ENCODE measurements around the gene IDH3A.

IDH3A gene

GRCh38 chr15:78209646-78210348 is 60.6 kb downstream of the IDH3A start:
- in situ Hi-C loops (cut with MboI; ENCODE audit: low pct_unique_long_range_greater_than_20kb, low sequenced_read_pairs): no loop called here
- DNase-seq: no peak

GRCh38 chr15:78210349-78210717 is 61.2 kb downstream of the IDH3A start:
- DNase-seq: no peak
- in situ Hi-C loops (cut with MboI; ENCODE audit: low pct_unique_long_range_greater_than_20kb, low sequenced_read_pairs): no loop called here

DNA sequence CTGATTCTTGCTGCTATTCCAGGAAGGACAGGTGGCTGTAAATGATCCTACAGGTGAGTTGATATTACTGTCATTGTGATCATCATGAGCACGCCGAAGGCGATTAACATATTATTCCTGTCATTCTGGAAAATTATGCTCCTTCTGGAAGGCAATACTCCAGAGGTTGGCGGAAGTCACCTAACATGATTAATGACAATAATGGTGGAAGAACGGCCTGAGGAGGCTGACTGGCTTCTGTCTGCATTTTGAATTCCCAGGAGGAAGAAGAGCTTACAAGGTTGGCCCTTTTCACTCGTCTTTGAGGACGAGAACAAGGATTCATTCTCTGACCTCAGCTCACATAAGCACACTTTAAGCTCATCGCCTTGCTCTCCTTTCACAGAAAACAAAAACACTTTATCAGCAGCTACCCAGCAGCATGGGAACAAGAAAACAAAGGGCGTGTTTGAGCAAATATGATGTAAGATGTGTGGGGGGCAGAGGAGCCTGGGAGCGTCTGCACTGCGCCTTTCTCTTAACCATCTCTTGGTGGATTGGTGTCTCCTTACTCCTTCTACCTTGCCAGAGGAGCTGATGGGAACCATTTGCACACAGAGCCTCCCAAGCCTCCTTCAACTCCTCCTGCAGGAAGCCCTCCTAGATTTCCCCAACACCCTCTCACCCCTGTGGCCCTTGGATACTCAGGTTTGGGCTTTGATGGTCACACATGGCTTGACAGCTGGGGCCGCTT is 62.2 kb downstream of the IDH3A start:
- no peak for DNase-seq
- in situ Hi-C loops (cut with MboI; ENCODE audit: low pct_unique_long_range_greater_than_20kb, low sequenced_read_pairs): no loop called here

DNA sequence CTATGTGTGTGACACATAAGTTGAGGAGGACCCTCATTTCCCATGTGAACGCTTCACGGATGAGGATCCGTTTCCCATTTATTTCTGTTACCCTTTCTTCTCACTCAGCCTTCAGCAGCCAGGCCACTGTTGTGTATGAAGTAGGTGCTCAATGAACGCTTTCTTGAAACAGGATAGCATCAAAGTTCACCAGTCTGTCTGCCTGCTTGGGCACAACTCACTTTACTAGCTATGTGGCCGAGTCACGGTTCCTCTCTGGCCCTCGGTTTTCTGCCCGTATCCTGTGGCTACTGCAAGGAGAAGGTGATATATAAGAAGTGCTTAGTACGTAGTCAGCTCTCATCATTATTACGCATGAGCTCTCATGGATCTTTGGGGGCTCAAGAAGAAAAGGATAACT is 62.8 kb downstream of the IDH3A start:
- in situ Hi-C loops (cut with MboI; ENCODE audit: low pct_unique_long_range_greater_than_20kb, low sequenced_read_pairs): no loop called here
- DNase-seq: no peak

- in situ Hi-C loops (cut with MboI; ENCODE audit: low pct_unique_long_range_greater_than_20kb, low sequenced_read_pairs): no loop called here
- peak; percentile 33 for DNase-seq
Measured at GRCh38 chr15:78212546-78213424, 63.6 kb downstream of the IDH3A start.

GRCh38 chr15:78213425-78213750 is 64.2 kb downstream of the IDH3A start:
- no peak for DNase-seq
- in situ Hi-C loops (cut with MboI; ENCODE audit: low pct_unique_long_range_greater_than_20kb, low sequenced_read_pairs): no loop called here

DNA sequence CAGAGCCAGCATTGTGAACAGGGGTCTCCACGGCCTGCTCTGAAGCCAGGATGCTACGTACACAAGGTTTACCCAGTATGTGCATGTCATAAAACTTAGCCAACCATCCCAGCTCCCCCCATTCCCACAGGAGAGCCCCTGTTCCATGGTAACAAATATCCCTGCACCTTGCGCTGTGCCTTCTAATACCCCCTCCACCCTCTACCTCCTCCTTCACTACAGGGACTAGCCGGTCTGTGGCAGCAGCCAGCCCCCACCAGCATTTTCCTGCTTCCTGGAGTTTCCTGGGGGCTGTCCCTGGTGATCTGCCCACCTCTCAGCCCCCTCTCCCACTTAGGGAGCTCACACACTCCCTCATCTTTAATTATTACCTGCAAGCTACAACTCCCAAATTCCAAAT is 64.8 kb downstream of the IDH3A start:
- in situ Hi-C loops (cut with MboI; ENCODE audit: low pct_unique_long_range_greater_than_20kb, low sequenced_read_pairs): no loop called here
- no peak for DNase-seq

GRCh38 chr15:78216276-78217104 is 67.3 kb downstream of the IDH3A start:
- no peak for DNase-seq
- in situ Hi-C loops (cut with MboI; ENCODE audit: low pct_unique_long_range_greater_than_20kb, low sequenced_read_pairs): no loop called here

GRCh38 chr15:78220713-78221112 is 71.6 kb downstream of the IDH3A start:
- DNase-seq: no peak
- in situ Hi-C loops (cut with MboI; ENCODE audit: low pct_unique_long_range_greater_than_20kb, low sequenced_read_pairs): no loop called here

Measured in KBM-7 (cell line).